ENCODE results near the gene PDE5A. TPM values are rescaled to one million over a fixed set of nuclear protein-coding genes. Genes with fewer than 3 reads are reported as not detected.
A peak's percentile ranks its signal among the peaks of the same experiment; 100 is the strongest.

PDE5A gene
- 10 to 100 TPM in 6 of 10 donors, 1 to 10 TPM in 4; 5.8 to 17.4 (median 11.9) TPM for total RNA-seq
- polyA plus RNA-seq = 1 to 10 TPM; 1.5 to 4.3 TPM
- long read RNA-seq, donor 1, full-length matches to known transcripts = 1 of 5 reads
- long read RNA-seq, donor 1, partial matches to known transcripts = 2 of 5 reads
- long read RNA-seq, donor 1, other reads (novel, unspliced or antisense) = 2 of 5 reads
- long read RNA-seq, donor 2, partial matches to known transcripts = 3 of 6 reads
- long read RNA-seq, donor 2, other reads (novel, unspliced or antisense) = 2 of 6 reads
- long read RNA-seq, donor 3, partial matches to known transcripts = 3 of 6 reads
- long read RNA-seq, donor 3, other reads (novel, unspliced or antisense) = 2 of 6 reads

- Histone ChIP-seq H3K27me3 (peaks cover 0 to 62% (median 3%) of the 10 kb centered on the region in 7 donors), H3K4me1 (peaks cover 0 to 25% (median 7%) of the 10 kb centered on the region in 9 donors), H3K4me3 (peak within 1 kb of the TSS; percentile 80 to 91 (median 82)), H3K36me3 (no peaks in the 10 kb centered on the region), H3K27ac (peak within 1 kb of the TSS; percentile 78 to 92 (median 88)), H3K9me3 (no peaks in the 10 kb centered on the region)
- peak; percentile 59 to 93 (median 83) for TF ChIP-seq CTCF (IDR thresholded peaks at IDR 0.05)
- peak; percentile 80 to 95 (median 88) for ATAC-seq
- 1% methylated on average over 53 to 65 of the region's 65 CpGs for WGBS, 2 donors
- intact Hi-C loops (cut with DNase I) = loop anchor here in 9 of 10 donors (1.0 to 10.0 kb wide), 15 partner anchors 64 to 424 kb away; no protein-coding TSS in a partner anchor
- DNase-seq = peak; percentile 72 to 84
Observed at GRCh38 chr4:119628281-119629141, at the start of gene PDE5A. Gene PDE5A (minus strand): TSS chr4:119628804. CDS start chr4:119628671, 133 bp downstream.

GRCh38 chr4:119676101-119676500 is 47.5 kb upstream of the PDE5A start:
- ATAC-seq = no peak
- no peak for TF ChIP-seq CTCF (IDR thresholded peaks at IDR 0.05)

GRCh38 chr4:119675391-119675790 is 46.8 kb upstream of the PDE5A start:
- no peak for TF ChIP-seq CTCF (IDR thresholded peaks at IDR 0.05)
- intact Hi-C loops (cut with DNase I) = no loop called here
- Histone ChIP-seq H3K36me3 (no peaks in the 10 kb centered on the region), H3K27ac (no peak overlapping the region), H3K4me3 (no peak overlapping the region), H3K4me1 (no peaks in the 10 kb centered on the region), H3K27me3 (no peaks in the 10 kb centered on the region), H3K9me3 (no peaks in the 10 kb centered on the region)
- WGBS, 2 donors = 88 to 89% methylated on average over 2 of the region's 2 CpGs
- DNase-seq (no peak), ATAC-seq (no peak)

More at GRCh38 chr4:119676101-119676500, 47.5 kb upstream of the PDE5A start:
- H3K27me3 ChIP-seq = no peaks in the 10 kb centered on the region
- no peak for DNase-seq
- no peak overlapping the region for H3K4me3 ChIP-seq
- H3K9me3 ChIP-seq = no peaks in the 10 kb centered on the region
- H3K27ac ChIP-seq = no peak overlapping the region
- intact Hi-C loops (cut with DNase I) = no loop called here
- H3K4me1 ChIP-seq = no peaks in the 10 kb centered on the region
- H3K36me3 ChIP-seq = no peaks in the 10 kb centered on the region
- WGBS, 2 donors = 93 to 98% methylated on average over 3 of the region's 3 CpGs

- Histone ChIP-seq H3K27ac (no peak overlapping the region), H3K4me3 (no peak overlapping the region), H3K9me3 (no peaks in the 10 kb centered on the region), H3K27me3 (no peaks in the 10 kb centered on the region), H3K36me3 (no peaks in the 10 kb centered on the region), H3K4me1 (no peaks in the 10 kb centered on the region)
- TF ChIP-seq CTCF (IDR thresholded peaks at IDR 0.05) = no peak
- DNase-seq (no peak), ATAC-seq (no peak)
- intact Hi-C loops (cut with DNase I) = no loop called here
- WGBS, 2 donors = 88 to 94% methylated on average over 1 of the region's 1 CpG
Observed at GRCh38 chr4:119672938-119673337, 44.3 kb upstream of the PDE5A start.
